Hematopoietic multipotent progenitor cell treated with erythropoietin and hydrocortisone succinate and interleukin-3 and kit ligand, for 17 days (in vitro differentiated cells): ENCODE measurements around the gene OR2C1.

Experiments
- DNase-seq: peaks from one replicate; pipeline ENCODE4 v3.0.0-alpha.2; 2015; ENCODE audit warnings: low spot score

The OR2C1 gene

DNA sequence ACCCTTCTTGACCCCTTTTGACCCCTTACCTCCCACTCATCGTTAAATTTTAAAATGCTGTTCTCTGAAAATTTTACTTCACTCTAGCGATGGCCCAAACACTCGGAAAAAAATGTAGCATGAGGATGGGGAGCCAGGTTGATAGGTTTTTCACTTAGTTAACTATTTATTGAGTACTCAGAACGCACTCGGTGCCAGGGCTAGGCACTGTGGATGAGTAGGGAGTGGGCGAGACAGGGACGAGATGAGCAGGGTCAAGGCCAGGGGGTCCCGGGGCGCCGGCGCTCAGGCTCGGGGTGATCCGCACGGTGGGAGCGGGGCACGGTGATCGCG, 44.7 kb downstream of the OR2C1 start:
- no peak for DNase-seq

DNA sequence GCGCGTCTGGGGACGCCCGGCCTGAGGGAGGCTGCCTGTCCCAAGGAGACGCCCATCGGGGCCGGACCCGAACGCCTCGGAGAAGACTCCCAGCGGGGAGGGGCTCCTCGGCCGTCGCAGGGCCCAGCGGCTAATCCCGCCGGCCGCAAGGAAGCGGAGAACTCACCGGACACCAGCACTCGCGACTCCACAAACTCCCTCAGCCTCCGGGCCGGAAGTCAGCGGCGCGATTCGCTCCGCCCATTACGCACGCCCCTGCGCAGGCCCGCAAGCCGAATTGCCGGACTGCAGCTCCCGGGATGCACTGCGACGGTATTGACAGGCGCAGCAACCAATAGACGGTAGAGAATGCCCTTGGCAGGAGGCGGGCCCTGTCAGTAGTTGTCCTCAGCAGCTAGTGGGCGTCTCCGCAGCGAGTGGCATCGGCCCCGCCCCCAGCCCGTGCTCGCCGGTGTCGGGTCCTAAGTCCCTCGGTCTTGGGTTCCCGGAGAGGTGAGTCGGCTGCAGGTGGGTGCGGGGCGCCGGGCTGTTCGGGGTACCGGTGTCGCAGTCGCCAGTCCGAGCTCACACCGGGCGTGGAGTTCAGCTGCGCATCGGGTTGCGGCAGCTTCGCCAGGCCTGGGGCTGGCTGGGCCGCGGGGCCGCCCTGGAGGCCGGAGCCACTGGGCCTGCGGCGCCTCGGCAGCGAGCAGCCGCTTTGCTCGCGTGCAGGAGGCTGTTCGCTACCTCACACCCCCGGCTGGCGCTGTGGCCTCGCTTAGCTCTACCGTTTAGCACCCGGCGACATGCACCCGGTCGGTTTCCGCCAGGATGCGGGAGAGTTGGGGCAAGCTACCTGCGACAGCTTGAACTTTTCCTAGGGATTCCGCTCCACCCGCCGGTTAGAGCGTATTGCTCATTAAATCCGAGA, 45.3 kb downstream of the OR2C1 start, which contains the start of the genes ZNF174 and ZSCAN32:
TSS of gene ZNF174 (plus strand) at position 437 of the 910 bp plus-strand sequence. CDS start 790 bp downstream, outside the sequence.
TSS of gene ZSCAN32 (minus strand) at position 226 of the 910 bp plus-strand sequence. CDS start 3,447 bp downstream, outside the sequence.
- peak; percentile 99 for DNase-seq

DNA sequence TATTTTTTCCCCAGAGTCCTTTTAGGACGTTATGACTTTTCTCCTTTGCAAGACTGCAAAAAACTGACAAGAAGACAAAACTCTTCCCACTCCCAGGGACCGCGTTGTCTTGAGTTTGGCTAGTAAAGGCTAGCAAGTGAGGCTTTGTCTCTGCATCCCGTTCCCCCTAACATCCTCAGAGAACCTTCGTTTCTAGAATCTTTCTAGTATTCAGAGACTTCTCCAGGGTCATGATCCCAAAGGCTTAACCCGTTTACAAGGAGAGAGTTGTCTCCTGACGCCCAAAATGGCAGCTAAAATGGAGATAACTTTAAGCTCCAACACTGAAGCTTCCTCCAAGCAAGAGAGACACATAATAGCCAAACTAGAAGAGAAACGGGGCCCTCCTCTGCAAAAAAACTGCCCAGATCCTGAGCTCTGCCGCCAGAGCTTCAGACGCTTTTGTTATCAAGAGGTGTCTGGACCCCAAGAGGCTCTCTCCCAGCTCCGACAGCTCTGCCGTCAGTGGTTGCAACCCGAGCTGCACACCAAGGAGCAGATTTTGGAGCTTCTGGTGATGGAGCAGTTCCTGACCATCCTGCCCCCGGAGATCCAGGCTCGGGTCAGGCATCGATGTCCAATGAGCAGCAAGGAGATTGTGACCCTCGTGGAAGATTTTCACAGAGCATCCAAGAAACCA, 46.2 kb downstream of the OR2C1 start:
- no peak for DNase-seq
